K562 (cell line): Measurements from ENCODE around the gene LDAH. TPM values are rescaled to one million over a fixed set of nuclear protein-coding genes. Genes with fewer than 3 reads are reported as not detected.

ENCODE experiments used
- ATAC-seq: fragments of 200-7000 bp; cut with Tn5 transposase; 3 replicates; pipeline ENCODE4 v1.9.1; 2020; ENCODE audit warnings: moderate library complexity
- BruUV-seq: library from RNA; stranded (reverse); fragments of 400-500 nt; replicated peaks from 2 replicates; lab custom pipeline; 2021; lab: Mats Ljungman, UMichigan
- CTCF ChIA-PET: fragments of 300-600 bp; formaldehyde crosslinking; extraction: SDS; loops from one replicate; lab custom pipeline; 2021; ENCODE audit warnings: low intra/inter-chr PET ratio; lab: Yijun Ruan, JAX
- POLR2A ChIA-PET: fragments of 300-600, 350-650 bp; sonication (Branson Sonifier 250); formaldehyde crosslinking; extraction: SDS; loops from one replicate; lab custom pipeline; 2021; ENCODE audit warnings: antibody characterized with exemption, inconsistent platforms; lab: Yijun Ruan, JAX
- DNase-seq, 4 experiments: peaks; one replicate each; pipeline versions ENCODE4 v3.0.0 to v3.0.0-alpha.2; 2011 to 2018; ENCODE audit warnings: low spot score in 3 of 4, mixed read lengths in 3 of 4; ENCODE audit errors: extremely low read depth in 1 of 4
- FAIRE-seq: peaks from 2 replicates; lab custom pipeline; 2011; peaks lifted over from hg19 to GRCh38; lab: Jason Lieb, UNC
- H2AFZ ChIP-seq: 2 replicates; pipeline ENCODE4 v1.6.0; 2011; ENCODE audit warnings: low read depth, low read length, control low read depth, inconsistent platforms
- H3K27ac ChIP-seq: fragments of 200-600 bp; 3 replicates; pipeline ENCODE4 v1.8.0; 2011; ENCODE audit warnings: low read depth, mild to moderate bottlenecking, control low read depth, inconsistent platforms, low read length, moderate library complexity, mixed read lengths; ENCODE audit errors: extremely low read depth
- H3K27me3 ChIP-seq, 2 experiments: fragments of 300-600 bp in 1 of 2; 2 replicates in 1 of 2; 3 replicates in 1 of 2; pipeline versions ENCODE4 v1.6.0 to v1.8.0; 2011; ENCODE audit warnings: inconsistent platforms in 2 of 2, low read length in 2 of 2, mild to moderate bottlenecking in 1 of 2, mixed read lengths in 1 of 2, moderate library complexity in 1 of 2; ENCODE audit not compliant: control insufficient read depth in 2 of 2, insufficient read depth in 2 of 2
- H3K36me3 ChIP-seq: fragments of 300-600 bp; 3 replicates; pipeline ENCODE4 v1.8.0; 2011; ENCODE audit warnings: mild to moderate bottlenecking, low read length, inconsistent platforms; ENCODE audit not compliant: control insufficient read depth, insufficient read depth
- H3K4me1 ChIP-seq, 2 experiments: fragments of 200-600 bp in 1 of 2; replicated peaks in 1 of 2; 2 replicates in 1 of 2; 3 replicates in 1 of 2; pipeline versions ENCODE4 v1.5.1 to v1.8.0; 2011; ENCODE audit warnings: inconsistent platforms in 2 of 2, low read length in 2 of 2, mild to moderate bottlenecking in 1 of 2, mixed read lengths in 1 of 2, moderate library complexity in 1 of 2; ENCODE audit not compliant: control insufficient read depth in 2 of 2, insufficient read depth in 2 of 2
- H3K4me2 ChIP-seq: 2 replicates; pipeline ENCODE4 v1.6.1; 2011; ENCODE audit warnings: low read length, control low read depth, inconsistent platforms, mixed read lengths; ENCODE audit not compliant: insufficient read depth
- H3K4me3 ChIP-seq: fragments of 200-600 bp; sonication (generic), shearing (Covaris generic); 2 replicates; pipeline ENCODE4 v1.5.1; 2016; ENCODE audit warnings: control low read depth, inconsistent platforms
- H3K79me2 ChIP-seq: fragments of 200-600 bp; 3 replicates; pipeline ENCODE4 v1.8.0; 2011; ENCODE audit warnings: low read length, inconsistent platforms; ENCODE audit not compliant: control insufficient read depth, insufficient read depth
- H3K9ac ChIP-seq, 2 experiments: 2 replicates each; pipeline versions ENCODE4 v1.6.0 to v1.6.1; 2011; ENCODE audit warnings: low read depth in 2 of 2, low read length in 2 of 2, control low read depth in 1 of 2, inconsistent platforms in 1 of 2, mild to moderate bottlenecking in 1 of 2, mixed read lengths in 1 of 2; ENCODE audit not compliant: insufficient read depth in 1 of 2
- H3K9me1 ChIP-seq: one replicate; pipeline ENCODE4 v1.6.0; 2011; ENCODE audit warnings: inconsistent platforms, mild to moderate bottlenecking, low read length, moderate library complexity; ENCODE audit not compliant: control insufficient read depth, insufficient read depth
- H3K9me3 ChIP-seq: replicated peaks from 2 replicates; pipeline ENCODE4 v1.5.1; 2011; ENCODE audit warnings: low read depth, low read length, inconsistent platforms; ENCODE audit not compliant: control insufficient read depth, insufficient read depth
- H4K20me1 ChIP-seq: replicated peaks from 2 replicates; pipeline ENCODE4 v1.6.1; 2011; ENCODE audit warnings: low read length, inconsistent platforms, mixed read lengths; ENCODE audit not compliant: control insufficient read depth, insufficient read depth
- ATF3 ChIP-seq, 2 experiments: fragments of 450-650 bp in 1 of 2; sonication (generic) in 1 of 2; formaldehyde crosslinking in 1 of 2; IDR thresholded peaks in 1 of 2; conservative IDR thresholded peaks in 1 of 2; 2 replicates each; pipeline versions ENCODE4 v1.6.1 to v1.8.1; 2016 to 2023; ENCODE audit warnings: mild to moderate bottlenecking in 2 of 2, moderate library complexity in 2 of 2, inconsistent platforms in 1 of 2, missing genetic modification reagents in 1 of 2
- NFATC3 ChIP-seq: fragments of 450-650 bp; IDR thresholded peaks from 2 replicates; pipeline ENCODE4 v1.6.1; 2017; ENCODE audit warnings: mild to moderate bottlenecking
- NR2C2 ChIP-seq, 2 experiments: fragments of 200-800 bp in 1 of 2; sonication (Bioruptor generic) in 1 of 2; sonication (generic) in 1 of 2; formaldehyde crosslinking in 1 of 2; IDR thresholded peaks; 2 replicates each; pipeline versions ENCODE4 v1.6.1 to v1.8.0; 2016 to 2022; ENCODE audit warnings: mild to moderate bottlenecking in 1 of 2, missing compliant biosample characterization in 1 of 2, missing genetic modification characterization in 1 of 2, missing genetic modification reagents in 1 of 2
- SIN3B ChIP-seq: fragments of 450-650 bp; IDR thresholded peaks from 2 replicates; pipeline ENCODE4 v1.6.1; 2017; ENCODE audit warnings: low read depth, mild to moderate bottlenecking, moderate library complexity
- SLC30A9 ChIP-seq: fragments of 250-450 bp; sonication (Bioruptor Pico); IDR thresholded peaks from 2 replicates; pipeline ENCODE4 v1.8.0; 2022; ENCODE audit warnings: mild to moderate bottlenecking, moderate library complexity
- XRCC4 ChIP-seq: IDR thresholded peaks from one replicate; pipeline ENCODE4 v1.6.1; 2011; ENCODE audit not compliant: insufficient read depth, insufficient read length; ENCODE audit errors: extremely low read depth
- ZBED1 ChIP-seq: IDR thresholded peaks from 2 replicates; pipeline ENCODE4 v1.6.1; 2014
- ZBTB43 ChIP-seq: sonication (generic); formaldehyde crosslinking; IDR thresholded peaks from 2 replicates; pipeline ENCODE4 v1.8.0; 2023; ENCODE audit warnings: mild to moderate bottlenecking, missing genetic modification reagents
- ZNF280B ChIP-seq: fragments of 250-450 bp; sonication (Bioruptor Pico); IDR thresholded peaks from 2 replicates; pipeline ENCODE4 v1.5.1; 2021; ENCODE audit warnings: mild to moderate bottlenecking
- ZNF395 ChIP-seq: fragments of 200-800 bp; sonication (Bioruptor generic); IDR thresholded peaks from 2 replicates; pipeline ENCODE4 v1.6.1; 2017; ENCODE audit warnings: missing genetic modification characterization, missing compliant biosample characterization
- ZNF592 ChIP-seq: fragments of 450-650 bp; IDR thresholded peaks from 2 replicates; pipeline ENCODE4 v1.6.1; 2017; ENCODE audit warnings: antibody characterized with exemption, mild to moderate bottlenecking
- WGBS: fragments of 100-300 bp; shearing (Covaris generic); methylation state at CpG from one replicate; pipeline ENCODE4 v1.1.6; 2016; ENCODE audit warnings: low coverage, mixed read lengths; ENCODE audit not compliant: insufficient coverage; ENCODE audit errors: missing lambda C conversion rate; 5-methylcytosine and 5-hydroxymethylcytosine counted together
- in situ Hi-C: fragments of 300-500 bp; cut with MboI; formaldehyde crosslinking; loops from 4 replicates; pipeline ENCODE4 v1.15.0; 2018; ENCODE audit warnings: inconsistent platforms, mixed read lengths
- intact Hi-C: fragments of 100-400 bp; cut with micrococcal nuclease; formaldehyde crosslinking; loops from 2 replicates; pipeline ENCODE4 v1.14.2; 2022
- polyA plus RNA-seq, 8 experiments: library from polyadenylated mRNA; depleted of rRNA in 4 of 8; stranded (reverse) in 5 of 8; unstranded in 3 of 8; fragments of >200 nt; fragmentation: Nextera tagmentation in 2 of 8; fragmentation: Illumina TruSeq in 1 of 8; extraction: Ambion mirVana in 2 of 8; extraction: Trizol in 1 of 8; gene quantifications; 2 replicates each; pipeline versions ENCODE4 v1.2.1 to v1.2.3, GENCODE V29; 2011 to 2014; ENCODE audit warnings: inconsistent platforms in 1 of 8, missing spikeins in 1 of 8
- total RNA-seq, 7 experiments: library from RNA; depleted of rRNA in 6 of 7; stranded (reverse); fragments of >200 nt in 6 of 7; fragmentation: Illumina TruSeq in 2 of 7; extraction: Trizol in 2 of 7; gene quantifications; 2 replicates each; pipeline versions ENCODE4 v1.2.1 to v1.2.3, GENCODE V29; 2011 to 2021; ENCODE audit warnings: low replicate concordance in 1 of 7

LDAH gene
- total and polyA plus RNA-seq, 9 of the 15 experiments (the other 6 are each of a cell fraction or from before 2014, with no cell fraction given), result 22.3 to 60.1 (median 40.0) TPM

GRCh38 chr2:20647211-20647610, 175.7 kb downstream of the LDAH start:
- FAIRE-seq, result no peak
- no peaks in the 10 kb centered on the region; the same call in 2 of the 3 replicates for H3K79me2 ChIP-seq
- H3K27me3 ChIP-seq, result peaks cover 0 to 15% of the 10 kb centered on the region in 2 experiments; a peak in 2 of 5 replicates
- ATAC-seq, result no peak
- no peak overlapping the region for H3K4me2 ChIP-seq
- H3K4me3 ChIP-seq, result no peak overlapping the region
- BruUV-seq, result no TSS peak
- no peaks in the 10 kb centered on the region for H3K9me1 ChIP-seq
- no peak for DNase-seq
- in situ Hi-C loops, result no loop called here
- CTCF ChIA-PET, result no interaction called here
- H3K9me3 ChIP-seq, result no peaks in the 10 kb centered on the region
- WGBS, result 32% methylated on average over 3 of the region's 3 CpGs
- no peaks in the 10 kb centered on the region; the same call in 1 of the 2 replicates for H4K20me1 ChIP-seq
- POLR2A ChIA-PET, result interaction anchor here (0.5 to 1.6 kb wide), 4 partner anchors 9 to 501 kb away, joined by 3 to 6 read pairs (median 4); no protein-coding TSS in a partner anchor
- no peak overlapping the region for H3K27ac ChIP-seq
- no peaks in the 10 kb centered on the region for H3K36me3 ChIP-seq
- peaks cover 13 to 29% of the 10 kb centered on the region in 2 experiments; a peak in 4 of 5 replicates for H3K4me1 ChIP-seq
- H2AFZ ChIP-seq, result no peak overlapping the region
- no peak overlapping the region for H3K9ac ChIP-seq
- intact Hi-C loops, result no loop called here
- TF ChIP-seq ZBTB43 (no peak), ZNF395 (no peak), SIN3B (no peak), ZNF280B (CRISPR knock-in tag) (no peak), ZNF592 (no peak), NFATC3 (no peak), ZBED1 (no peak), ATF3 (IDR thresholded peaks at IDR 0.05) (no peak), ATF3 (CRISPR knock-in tag; conservative IDR thresholded peaks at IDR 0.05) (no peak), NR2C2 (CRISPR knock-in tag; IDR thresholded peaks at IDR 0.05) (no peak), NR2C2 (tag; IDR thresholded peaks at IDR 0.05) (no peak), SLC30A9 (CRISPR knock-in tag) (no peak), XRCC4 (no peak)
